IMR-90 (cell line): Measurements from ENCODE around the gene ATP10A. TPM values are rescaled to one million over a fixed set of nuclear protein-coding genes. Genes with fewer than 3 reads are reported as not detected.
A peak's percentile ranks its signal among the peaks of the same experiment; 100 is the strongest.

Source experiments
- ATAC-seq: fragments of 200-7000 bp; cut with Tn5 transposase; 2 replicates; pipeline ENCODE4 v1.9.1; 2020; ENCODE audit warnings: low read depth, mild to moderate bottlenecking, moderate library complexity
- BruUV-seq: library from RNA; stranded (reverse); fragments of 400-500 nt; replicated peaks from 2 replicates; lab custom pipeline; 2021; lab: Mats Ljungman, UMichigan
- CTCF ChIA-PET: fragments of 300-600 bp; formaldehyde crosslinking; extraction: SDS; loops from one replicate; lab custom pipeline; 2021; ENCODE audit warnings: antibody characterized with exemption; lab: Yijun Ruan, JAX
- POLR2A ChIA-PET: fragments of 300-600 bp; sonication (Branson Sonifier 250); formaldehyde crosslinking; loops from one replicate; lab custom pipeline; 2022; ENCODE audit warnings: antibody characterized with exemption; ENCODE audit not compliant: unreplicated experiment; lab: Charles Lee
- DNase-seq: peaks from one replicate; pipeline ENCODE4 v3.0.0; 2013
- H2AFZ ChIP-seq: replicated peaks from 2 replicates; pipeline ENCODE3; 2013; ENCODE audit warnings: low read length, mild to moderate bottlenecking; ENCODE audit not compliant: poor library complexity
- H2AK5ac ChIP-seq: 2 replicates; pipeline ENCODE4 v1.6.1; 2013; ENCODE audit warnings: low read depth, low read length, inconsistent platforms
- H2AK9ac ChIP-seq: replicated peaks from 2 replicates; pipeline ENCODE3; 2013; ENCODE audit warnings: mild to moderate bottlenecking, low read depth, low read length, moderate library complexity; ENCODE audit not compliant: poor library complexity
- H2BK120ac ChIP-seq: 2 replicates; pipeline ENCODE4 v1.6.1; 2013; ENCODE audit warnings: low read depth, low read length, inconsistent platforms
- H2BK15ac ChIP-seq: 3 replicates; pipeline ENCODE4 v1.6.1; 2013; ENCODE audit warnings: low read depth, low read length, inconsistent platforms
- H2BK20ac ChIP-seq: 2 replicates; pipeline ENCODE4 v1.6.1; 2013; ENCODE audit warnings: low read depth, mild to moderate bottlenecking, inconsistent platforms, low read length, moderate library complexity
- H2BK5ac ChIP-seq: 2 replicates; pipeline ENCODE4 v1.6.1; 2013; ENCODE audit warnings: mild to moderate bottlenecking, low read depth, low read length, inconsistent platforms; ENCODE audit not compliant: poor library complexity, severe bottlenecking
- H3K14ac ChIP-seq: replicated peaks from 2 replicates; pipeline ENCODE4 v1.6.1; 2013; ENCODE audit warnings: low read depth, low read length, inconsistent platforms
- H3K18ac ChIP-seq: 2 replicates; pipeline ENCODE4 v1.6.1; 2013; ENCODE audit warnings: low read depth, low read length, control low read depth
- H3K23ac ChIP-seq: 2 replicates; pipeline ENCODE4 v1.6.1; 2013; ENCODE audit warnings: low read depth, low read length, inconsistent platforms
- H3K27ac ChIP-seq: 2 replicates; pipeline ENCODE4 v1.5.1; 2013; ENCODE audit warnings: mild to moderate bottlenecking, control low read depth, low read length; ENCODE audit not compliant: insufficient read depth
- H3K27me3 ChIP-seq: 2 replicates; pipeline ENCODE4 v1.6.1; 2013; ENCODE audit warnings: low read length; ENCODE audit not compliant: control insufficient read depth, insufficient read depth
- H3K36me3 ChIP-seq: 2 replicates; pipeline ENCODE4 v1.6.1; 2013; ENCODE audit warnings: low read length, mixed read lengths; ENCODE audit not compliant: control insufficient read depth, insufficient read depth
- H3K4ac ChIP-seq: 2 replicates; pipeline ENCODE4 v1.6.1; 2013; ENCODE audit warnings: low read depth, low read length, inconsistent platforms
- H3K4me1 ChIP-seq: 2 replicates; pipeline ENCODE4 v1.6.1; 2013; ENCODE audit warnings: low read length, mixed read lengths; ENCODE audit not compliant: control insufficient read depth, insufficient read depth
- H3K4me2 ChIP-seq: 2 replicates; pipeline ENCODE4 v1.6.1; 2013; ENCODE audit warnings: low read depth, mild to moderate bottlenecking, control low read depth, low read length, moderate library complexity
- H3K4me3 ChIP-seq: 2 replicates; pipeline ENCODE4 v1.5.1; 2013; ENCODE audit warnings: low read depth, mild to moderate bottlenecking, control low read depth, low read length, moderate library complexity; ENCODE audit not compliant: insufficient read depth
- H3K56ac ChIP-seq: 2 replicates; pipeline ENCODE4 v1.6.1; 2013; ENCODE audit warnings: low read length, inconsistent platforms; ENCODE audit not compliant: insufficient read depth; ENCODE audit errors: extremely low read depth
- H3K79me1 ChIP-seq, 2 experiments: 2 replicates each; pipeline ENCODE4 v1.6.1; 2013; ENCODE audit warnings: low read length in 2 of 2, inconsistent platforms in 1 of 2, low read depth in 1 of 2
- H3K9ac ChIP-seq: 2 replicates; pipeline ENCODE4 v1.6.1; 2013; ENCODE audit warnings: low read depth, low read length, control low read depth
- H3K9me1 ChIP-seq: 2 replicates; pipeline ENCODE4 v1.6.1; 2013; ENCODE audit warnings: low read length, inconsistent platforms; ENCODE audit not compliant: insufficient read depth
- H3K9me3 ChIP-seq: 2 replicates; pipeline ENCODE4 v1.6.1; 2013; ENCODE audit warnings: low read length; ENCODE audit not compliant: control insufficient read depth, insufficient read depth
- H4K20me1 ChIP-seq: 2 replicates; pipeline ENCODE4 v1.6.1; 2013; ENCODE audit warnings: low read length, inconsistent platforms; ENCODE audit not compliant: insufficient read depth
- H4K5ac ChIP-seq: 2 replicates; pipeline ENCODE4 v1.6.1; 2013; ENCODE audit warnings: mild to moderate bottlenecking, low read depth, low read length, control low read depth
- H4K8ac ChIP-seq, 2 experiments: 2 replicates each; pipeline ENCODE4 v1.6.1; 2013; ENCODE audit warnings: low read depth in 2 of 2, low read length in 2 of 2, control low read depth in 1 of 2, inconsistent platforms in 1 of 2
- H4K91ac ChIP-seq: 2 replicates; pipeline ENCODE4 v1.6.1; 2013; ENCODE audit warnings: low read depth, low read length, inconsistent platforms; ENCODE audit not compliant: insufficient read depth
- BHLHE40 ChIP-seq: fragments of 150-350 bp; IDR thresholded peaks from 2 replicates; pipeline ENCODE4 v1.6.1; 2016; ENCODE audit warnings: mild to moderate bottlenecking, low read depth, low read length
- FOS ChIP-seq: fragments of 150-350 bp; IDR thresholded peaks from 2 replicates; pipeline ENCODE4 v1.6.1; 2016; ENCODE audit warnings: low read depth, low read length
- MAFK ChIP-seq: IDR thresholded peaks from 2 replicates; pipeline ENCODE4 v1.6.1; 2012; ENCODE audit warnings: low read depth, low read length, improper control_type of control experiment
- RAD21 ChIP-seq: IDR thresholded peaks from 2 replicates; pipeline ENCODE4 v1.6.1; 2012; ENCODE audit warnings: low read length, improper control_type of control experiment
- WGBS, 2 experiments: methylation state at CpG; one replicate each; pipeline versions ENCODE4 v1.1.5 to v1.1.7; 2013; ENCODE audit warnings: missing lambda C conversion rate in 2 of 2; ENCODE audit not compliant: insufficient read length in 1 of 2; ENCODE audit errors: extremely low coverage in 2 of 2; 5-methylcytosine and 5-hydroxymethylcytosine counted together
- dilution Hi-C: fragments of 300-500 bp; cut with HindIII; formaldehyde crosslinking; loops from one replicate; pipeline ENCODE4 v1.14.3; 2018; ENCODE audit warnings: low sequenced_read_pairs; ENCODE audit not compliant: unreplicated experiment
- in situ Hi-C: fragments of 300-500 bp; cut with MboI; formaldehyde crosslinking; loops from 3 replicates; pipeline ENCODE4 v1.14.3; 2019; ENCODE audit warnings: low sequenced_read_pairs, inconsistent platforms, mixed read lengths
- intact Hi-C: fragments of 100-400 bp; cut with micrococcal nuclease; formaldehyde crosslinking; loops from 2 replicates; pipeline ENCODE4 v1.10.0; 2022
- polyA plus RNA-seq, 3 experiments: library from polyadenylated mRNA; depleted of rRNA; stranded (reverse); fragments of >200 nt; gene quantifications; 2 replicates each; pipeline ENCODE4 v1.2.3, GENCODE V29; 2012; ENCODE audit warnings: low replicate concordance in 1 of 3
- total RNA-seq: library from RNA; depleted of rRNA; stranded (reverse); fragments of >200 nt; gene quantifications from 2 replicates; pipeline ENCODE4 v1.2.3, GENCODE V29; 2012

Gene ATP10A
- total and polyA plus RNA-seq, 2 of the 4 experiments (the other 2 are of a cell fraction), result 13.8 to 16.0 TPM

GRCh38 chr15:25787855-25788520, 75.1 kb downstream of the ATP10A start:
- peaks cover 7% of the 10 kb centered on the region; the same call in 1 of the 2 replicates for H4K20me1 ChIP-seq
- in situ Hi-C loops, result no loop called here
- peaks cover 28 to 74% of the 10 kb centered on the region in 2 experiments for H3K79me1 ChIP-seq
- peak overlapping the region; percentile 31 for H2AK9ac ChIP-seq
- H3K14ac ChIP-seq, result peak overlapping the region; percentile 61
- no peak overlapping the region for H3K27ac ChIP-seq
- H3K9me3 ChIP-seq, result no peaks in the 10 kb centered on the region
- H4K91ac ChIP-seq, result peak overlapping the region; percentile 74
- DNase-seq (peak; percentile 63), ATAC-seq (no peak)
- peak overlapping the region; percentile 83 for H2AK5ac ChIP-seq
- peak overlapping the region; percentile 63; the same call in 1 of the 2 replicates for H3K18ac ChIP-seq
- H2BK5ac ChIP-seq, result peak overlapping the region; percentile 18
- H3K4me2 ChIP-seq, result peak overlapping the region; percentile 25; the same call in 1 of the 2 replicates
- no peaks in the 10 kb centered on the region for H3K36me3 ChIP-seq
- no peak overlapping the region for H3K9ac ChIP-seq
- BruUV-seq, result no TSS peak
- no peak overlapping the region for H3K56ac ChIP-seq
- ChIA-PET CTCF (interaction anchor here (1.6 kb wide), 1 partner anchor 146 kb away, joined by 5 read pairs; no protein-coding TSS in a partner anchor), POLR2A (no interaction called here)
- H2BK20ac ChIP-seq, result peak overlapping the region; percentile 84
- intact Hi-C loops, result no loop called here
- WGBS, 2 experiments, result 59% methylated on average over 6 of the region's 13 CpGs; no CpG with 5 or more reads in 1 of the 2 experiments
- H3K4me1 ChIP-seq, result peaks cover 40% of the 10 kb centered on the region
- peak overlapping the region; percentile 84 for H3K4ac ChIP-seq
- H3K27me3 ChIP-seq, result no peaks in the 10 kb centered on the region
- TF ChIP-seq RAD21, result no peak
- peak; percentile 51; the same call in 1 of the 2 replicates for TF ChIP-seq BHLHE40
- peak; percentile 94 for TF ChIP-seq FOS
- no peak for TF ChIP-seq MAFK
- dilution Hi-C loops, result no loop called here
- H3K23ac ChIP-seq, result no peak overlapping the region
- H4K8ac ChIP-seq, result peak overlapping the region; percentile 66 to 74; a peak in 3 of 4 replicates
- H4K5ac ChIP-seq, result peak overlapping the region; percentile 11; the same call in 1 of the 2 replicates
- peak overlapping the region; percentile 69 for H2BK120ac ChIP-seq
- peak overlapping the region; percentile 45 for H2AFZ ChIP-seq
- H3K4me3 ChIP-seq, result no peak overlapping the region
- H3K9me1 ChIP-seq, result peaks cover 29% of the 10 kb centered on the region
- peak overlapping the region; percentile 49; the same call in 2 of the 3 replicates for H2BK15ac ChIP-seq
